22Rv1 (cell line): ENCODE results near the gene TFF3.

Experiments used
- ZFX ChIP-seq: fragments of 450-650 bp; IDR thresholded peaks from 2 replicates; pipeline ENCODE4 v1.6.1; 2017; ENCODE audit warnings: antibody characterized with exemption, borderline replicate concordance
- TF ChIP-seq, protein P1 (sequence below): fragments of 450-650 bp; IDR thresholded peaks from 2 replicates; pipeline ENCODE4 v1.5.1; 2017; ENCODE audit warnings: mild to moderate bottlenecking

DNA sequence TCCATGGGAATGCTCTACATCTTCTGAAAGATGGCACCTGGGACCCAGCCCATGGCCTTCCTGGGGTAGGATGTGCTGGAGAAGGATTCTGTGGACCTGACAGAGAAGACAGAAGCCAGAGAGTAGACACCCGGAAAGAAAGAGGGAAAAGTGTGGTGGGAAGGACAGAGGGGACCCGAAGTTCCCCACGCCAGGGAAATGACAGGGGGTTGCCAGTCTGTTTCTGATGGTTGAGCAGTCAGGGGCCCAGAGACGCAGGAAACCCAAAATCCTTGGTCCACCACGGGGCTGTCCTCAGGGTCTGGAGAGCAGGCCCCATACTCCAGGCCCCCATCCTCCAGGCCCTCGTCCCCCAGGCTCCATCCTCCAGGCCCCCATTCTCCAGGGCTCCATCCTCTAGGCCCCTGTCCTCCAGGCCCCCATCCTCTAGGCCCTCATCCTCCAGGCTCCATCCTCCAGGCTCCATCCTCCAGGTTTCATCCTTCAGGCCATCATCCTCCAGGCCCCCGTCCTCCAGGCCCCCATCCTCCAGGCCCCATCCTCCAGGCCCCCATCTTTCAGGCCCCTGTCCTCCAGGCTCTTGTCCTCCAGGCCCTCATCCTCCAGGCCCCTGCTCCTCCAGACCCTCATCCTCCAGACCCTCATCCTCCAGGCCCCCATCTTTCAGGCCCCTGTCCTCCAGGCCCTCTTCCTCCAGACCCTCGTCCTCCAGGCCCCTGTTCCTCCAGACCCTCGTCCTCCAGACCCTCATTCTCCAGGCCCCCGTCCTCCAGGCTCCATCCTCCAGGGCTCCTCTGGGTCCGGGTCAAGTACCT lies 36.6 kb upstream of the TFF3 start:
- TF ChIP-seq, protein P1, sequence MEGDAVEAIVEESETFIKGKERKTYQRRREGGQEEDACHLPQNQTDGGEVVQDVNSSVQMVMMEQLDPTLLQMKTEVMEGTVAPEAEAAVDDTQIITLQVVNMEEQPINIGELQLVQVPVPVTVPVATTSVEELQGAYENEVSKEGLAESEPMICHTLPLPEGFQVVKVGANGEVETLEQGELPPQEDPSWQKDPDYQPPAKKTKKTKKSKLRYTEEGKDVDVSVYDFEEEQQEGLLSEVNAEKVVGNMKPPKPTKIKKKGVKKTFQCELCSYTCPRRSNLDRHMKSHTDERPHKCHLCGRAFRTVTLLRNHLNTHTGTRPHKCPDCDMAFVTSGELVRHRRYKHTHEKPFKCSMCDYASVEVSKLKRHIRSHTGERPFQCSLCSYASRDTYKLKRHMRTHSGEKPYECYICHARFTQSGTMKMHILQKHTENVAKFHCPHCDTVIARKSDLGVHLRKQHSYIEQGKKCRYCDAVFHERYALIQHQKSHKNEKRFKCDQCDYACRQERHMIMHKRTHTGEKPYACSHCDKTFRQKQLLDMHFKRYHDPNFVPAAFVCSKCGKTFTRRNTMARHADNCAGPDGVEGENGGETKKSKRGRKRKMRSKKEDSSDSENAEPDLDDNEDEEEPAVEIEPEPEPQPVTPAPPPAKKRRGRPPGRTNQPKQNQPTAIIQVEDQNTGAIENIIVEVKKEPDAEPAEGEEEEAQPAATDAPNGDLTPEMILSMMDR: no peak
- TF ChIP-seq ZFX: no peak
